HEK293 (cell line): ENCODE measurements around the gene DMBT1.

Source experiments
- CTCF ChIA-PET: fragments of 350-600 bp; formaldehyde crosslinking; extraction: SDS; loops from one replicate; lab custom pipeline; 2021; ENCODE audit warnings: antibody characterized with exemption; lab: Yijun Ruan, JAX
- POLR2A ChIA-PET: fragments of 300-600 bp; formaldehyde crosslinking; extraction: SDS; loops from one replicate; lab custom pipeline; 2020; ENCODE audit warnings: antibody characterized with exemption, inconsistent platforms; lab: Yijun Ruan, JAX
- H3K27ac ChIP-seq: fragments of 200-500 bp; sonication (Bioruptor generic); 2 replicates; pipeline ENCODE4 v1.5.1; 2014; ENCODE audit warnings: low read depth, low read length, control low read depth, inconsistent platforms; ENCODE audit errors: extremely low read depth
- H3K36me3 ChIP-seq, 2 experiments: fragments of 200-500 bp in 1 of 2; sonication (Bioruptor generic) in 1 of 2; 1 replicate in 1 of 2; 2 replicates in 1 of 2; pipeline ENCODE4 v1.5.1; 2014 to 2017; ENCODE audit warnings: inconsistent platforms in 2 of 2, low read length in 2 of 2; ENCODE audit not compliant: control insufficient read depth in 2 of 2, insufficient read depth in 1 of 2
- H3K4me1 ChIP-seq: fragments of 200-500 bp; sonication (Bioruptor generic); 2 replicates; pipeline ENCODE4 v1.5.1; 2014; ENCODE audit warnings: mild to moderate bottlenecking, low read length, inconsistent platforms; ENCODE audit not compliant: control insufficient read depth, insufficient read depth
- H3K4me3 ChIP-seq: 2 replicates; pipeline ENCODE4 v1.5.1; 2011; ENCODE audit warnings: low read depth, mild to moderate bottlenecking, control low read depth, low read length, moderate library complexity
- H3K9me3 ChIP-seq: fragments of 200-500 bp; sonication (Bioruptor generic); 2 replicates; pipeline ENCODE4 v1.5.1; 2014; ENCODE audit warnings: low read depth, low read length, inconsistent platforms; ENCODE audit not compliant: control insufficient read depth, insufficient read depth
- AEBP2 ChIP-seq: fragments of 450-650 bp; formaldehyde crosslinking; IDR thresholded peaks from 2 replicates; pipeline ENCODE4 v1.5.1; 2016; ENCODE audit warnings: missing biosample characterization, missing genetic modification characterization, borderline replicate concordance
- BCL11B ChIP-seq: fragments of 450-650 bp; formaldehyde crosslinking; IDR thresholded peaks from 2 replicates; pipeline ENCODE4 v1.5.1; 2016; ENCODE audit warnings: low read depth, missing biosample characterization, missing genetic modification characterization
- HOXA7 ChIP-seq: sonication (generic); formaldehyde crosslinking; IDR thresholded peaks from 2 replicates; pipeline ENCODE4 v1.8.1; 2022; ENCODE audit warnings: missing genetic modification reagents, borderline replicate concordance
- KLF16 ChIP-seq: fragments of 450-650 bp; formaldehyde crosslinking; IDR thresholded peaks from 2 replicates; pipeline ENCODE4 v1.5.1; 2017; ENCODE audit warnings: missing biosample characterization, missing genetic modification characterization
- PATZ1 ChIP-seq: fragments of 450-650 bp; formaldehyde crosslinking; IDR thresholded peaks from 2 replicates; pipeline ENCODE4 v1.5.1; 2016; ENCODE audit warnings: missing biosample characterization, missing genetic modification characterization
- PRDM4 ChIP-seq: fragments of 450-650 bp; formaldehyde crosslinking; IDR thresholded peaks from 2 replicates; pipeline ENCODE4 v1.5.1; 2017; ENCODE audit warnings: missing biosample characterization, missing genetic modification characterization
- SALL2 ChIP-seq: fragments of 450-650 bp; formaldehyde crosslinking; IDR thresholded peaks from 2 replicates; pipeline ENCODE4 v1.5.0; 2017; ENCODE audit warnings: missing biosample characterization, mild to moderate bottlenecking, missing genetic modification characterization, borderline replicate concordance
- SCRT1 ChIP-seq: fragments of 450-650 bp; formaldehyde crosslinking; IDR thresholded peaks from 2 replicates; pipeline ENCODE4 v1.5.1; 2016; ENCODE audit warnings: missing biosample characterization, missing genetic modification characterization, borderline replicate concordance
- WT1 ChIP-seq: fragments of 450-650 bp; formaldehyde crosslinking; IDR thresholded peaks from 2 replicates; pipeline ENCODE4 v1.5.1; 2016; ENCODE audit warnings: missing biosample characterization, missing genetic modification characterization
- ZBTB20 ChIP-seq: fragments of 450-650 bp; formaldehyde crosslinking; IDR thresholded peaks from 2 replicates; pipeline ENCODE4 v1.5.1; 2016; ENCODE audit warnings: missing biosample characterization, missing genetic modification characterization
- ZNF140 ChIP-seq: fragments of 450-650 bp; formaldehyde crosslinking; IDR thresholded peaks from 2 replicates; pipeline ENCODE4 v1.5.1; 2016; ENCODE audit warnings: missing biosample characterization, missing genetic modification characterization
- ZNF146 ChIP-seq: fragments of 450-650 bp; formaldehyde crosslinking; IDR thresholded peaks from 2 replicates; pipeline ENCODE4 v1.5.1; 2016; ENCODE audit warnings: missing biosample characterization, missing genetic modification characterization
- ZNF16 ChIP-seq: fragments of 450-650 bp; formaldehyde crosslinking; IDR thresholded peaks from 2 replicates; pipeline ENCODE4 v1.5.1; 2016; ENCODE audit warnings: low read depth, missing biosample characterization, missing genetic modification characterization
- ZNF169 ChIP-seq: fragments of 450-650 bp; formaldehyde crosslinking; IDR thresholded peaks from 2 replicates; pipeline ENCODE4 v1.5.1; 2016; ENCODE audit warnings: missing biosample characterization, missing genetic modification characterization
- ZNF239 ChIP-seq: fragments of 450-650 bp; formaldehyde crosslinking; IDR thresholded peaks from 2 replicates; pipeline ENCODE4 v1.5.1; 2016; ENCODE audit warnings: missing biosample characterization, missing genetic modification characterization
- ZNF335 ChIP-seq: fragments of 450-650 bp; formaldehyde crosslinking; conservative IDR thresholded peaks from 2 replicates; pipeline ENCODE4 v1.5.1; 2016; ENCODE audit warnings: missing biosample characterization, missing genetic modification characterization
- ZNF398 ChIP-seq: fragments of 450-650 bp; formaldehyde crosslinking; IDR thresholded peaks from 2 replicates; pipeline ENCODE4 v1.5.1; 2017; ENCODE audit warnings: missing biosample characterization, missing genetic modification characterization
- ZNF510 ChIP-seq: fragments of 450-650 bp; formaldehyde crosslinking; IDR thresholded peaks from 2 replicates; pipeline ENCODE4 v1.5.1; 2018; ENCODE audit warnings: mild to moderate bottlenecking, missing genetic modification characterization, missing biosample characterization; ENCODE audit not compliant: insufficient replicate concordance
- ZNF513 ChIP-seq: fragments of 450-650 bp; IDR thresholded peaks from 2 replicates; pipeline ENCODE4 v1.5.1; 2018; ENCODE audit warnings: missing biosample characterization, missing genetic modification characterization
- ZNF623 ChIP-seq: fragments of 450-650 bp; formaldehyde crosslinking; IDR thresholded peaks from 2 replicates; pipeline ENCODE4 v1.5.1; 2016; ENCODE audit warnings: missing biosample characterization, missing genetic modification characterization
- ZNF624 ChIP-seq: fragments of 450-650 bp; formaldehyde crosslinking; IDR thresholded peaks from 2 replicates; pipeline ENCODE4 v1.5.1; 2017; ENCODE audit warnings: missing biosample characterization, missing genetic modification characterization

Gene DMBT1

GRCh38 chr10:122678266-122678665, 117.7 kb downstream of the DMBT1 start (continued):
- TF ChIP-seq AEBP2 (tag by site-specific recombination) = no peak

GRCh38 chr10:122682522-122682921, 122.0 kb downstream of the DMBT1 start:
- H3K27ac ChIP-seq = no peak overlapping the region
- no peak overlapping the region for H3K4me3 ChIP-seq
- no peaks in the 10 kb centered on the region for H3K36me3 ChIP-seq
- no peaks in the 10 kb centered on the region for H3K9me3 ChIP-seq
- TF ChIP-seq KLF16 (tag by site-specific recombination) (no peak), ZNF140 (tag by site-specific recombination) (no peak), ZNF169 (tag by site-specific recombination) (no peak), ZNF623 (tag by site-specific recombination) (no peak), SCRT1 (tag by site-specific recombination) (no peak), ZNF510 (tag by site-specific recombination) (no peak), ZNF624 (tag by site-specific recombination) (no peak), PRDM4 (tag by site-specific recombination) (no peak), SALL2 (tag by site-specific recombination) (no peak), ZNF146 (tag by site-specific recombination) (no peak), HOXA7 (CRISPR knock-in tag) (no peak), BCL11B (tag by site-specific recombination) (no peak), PATZ1 (tag by site-specific recombination) (no peak), ZNF398 (no peak), ZNF513 (tag by site-specific recombination) (no peak), WT1 (tag by site-specific recombination) (no peak), ZNF335 (tag by site-specific recombination) (no peak), ZBTB20 (tag by site-specific recombination) (no peak), ZNF16 (tag by site-specific recombination) (no peak), ZNF239 (tag by site-specific recombination) (no peak)
- H3K4me1 ChIP-seq = no peaks in the 10 kb centered on the region
- ChIA-PET POLR2A (no interaction called here), CTCF (interaction anchor here (0.6 kb wide), 1 partner anchor 147 kb away, joined by 3 read pairs; no protein-coding TSS in a partner anchor)
